IPS-18c (cell line): ENCODE measurements around the gene TNRC18.

ENCODE experiments used
- H3K4me3 ChIP-seq: 2 replicates; pipeline ENCODE4 v1.7.0; 2013; ENCODE audit warnings: low read depth, mild to moderate bottlenecking, low read length, moderate library complexity; ENCODE audit not compliant: insufficient read depth
- H3K9me3 ChIP-seq: one replicate; pipeline ENCODE4 v1.6.1; 2013; ENCODE audit warnings: mild to moderate bottlenecking, low read length, moderate library complexity; ENCODE audit not compliant: control insufficient read depth, insufficient read depth

Gene TNRC18

DNA sequence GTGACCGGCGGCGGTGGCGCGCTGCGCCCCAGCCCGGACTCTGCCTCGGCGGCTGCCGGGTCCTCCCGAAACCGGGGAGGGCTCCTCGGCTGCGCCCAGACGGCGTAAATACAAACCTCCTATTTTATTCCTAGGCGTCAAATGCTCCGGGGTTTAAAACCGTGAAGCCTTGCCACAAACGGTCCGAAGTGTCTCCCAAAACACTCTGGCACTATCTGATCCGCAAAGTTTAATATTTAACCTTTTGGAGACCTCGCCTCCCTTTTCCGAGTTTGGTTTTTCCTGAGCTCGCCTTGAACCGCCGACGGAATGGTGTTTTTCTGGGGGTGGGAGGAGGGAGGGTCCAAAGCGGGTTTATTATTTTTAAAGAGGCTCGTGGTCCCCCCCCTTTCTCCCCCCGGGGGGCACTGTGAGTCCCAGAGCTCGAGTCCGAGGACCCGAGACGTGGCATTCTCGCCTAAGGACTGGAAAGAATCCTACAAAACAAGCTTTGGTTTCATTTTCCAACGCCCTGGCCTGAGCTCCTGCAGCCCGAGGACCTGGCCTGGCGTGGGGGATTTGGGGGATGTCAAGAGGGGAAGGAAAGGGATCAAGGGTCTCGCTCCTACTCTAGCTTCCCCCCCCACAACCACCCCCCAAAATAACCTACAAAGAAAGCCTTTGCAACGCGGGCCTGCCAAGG lies 1.8 kb downstream of the TNRC18 start:
- Histone ChIP-seq H3K9me3 (no peaks in the 10 kb centered on the region), H3K4me3 (peak overlapping the region; percentile 70)

DNA sequence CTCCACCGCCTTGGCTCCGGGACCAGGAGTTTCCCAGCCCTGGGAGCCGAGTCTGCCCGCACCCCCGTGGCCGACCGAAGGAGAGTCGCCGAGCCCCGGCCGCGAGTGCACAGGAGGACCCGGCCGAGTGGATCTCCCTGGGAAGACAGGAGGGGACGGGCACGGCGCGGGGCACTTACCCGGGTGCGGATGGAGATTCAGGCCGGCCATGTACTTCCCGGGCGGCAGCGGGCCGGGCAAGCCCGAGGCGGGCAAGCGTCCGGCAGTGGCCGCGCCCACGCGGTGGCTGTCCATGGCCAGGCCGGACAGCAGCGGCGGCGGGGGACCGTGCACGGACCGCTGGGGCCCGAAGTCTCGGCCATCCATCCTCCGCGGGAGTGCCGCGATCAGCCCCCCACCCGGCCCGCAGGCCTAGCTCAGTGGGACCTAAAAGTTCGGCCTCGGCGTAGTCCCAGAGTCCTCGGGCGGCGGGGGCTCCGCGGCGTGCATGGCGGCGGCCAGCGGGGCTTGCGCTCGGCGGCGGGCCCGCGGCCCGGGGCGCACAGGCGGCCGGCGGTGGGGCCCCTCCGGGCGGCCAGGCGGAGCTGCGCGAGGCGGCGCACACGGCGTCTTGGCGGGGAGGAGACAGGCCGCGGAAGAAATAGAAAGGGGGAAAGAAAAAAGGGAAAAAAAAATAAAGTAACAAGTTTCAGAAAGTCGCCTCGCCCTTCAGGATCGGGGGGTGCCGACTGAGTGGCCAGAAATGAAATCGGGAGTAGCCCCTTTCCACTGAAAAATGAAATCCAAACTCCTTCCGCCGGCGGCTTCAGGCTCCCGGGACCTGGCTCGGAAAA lies 2.5 kb downstream of the TNRC18 start:
- H3K4me3 ChIP-seq = peak overlapping the region; percentile 70
- H3K9me3 ChIP-seq = no peaks in the 10 kb centered on the region

DNA sequence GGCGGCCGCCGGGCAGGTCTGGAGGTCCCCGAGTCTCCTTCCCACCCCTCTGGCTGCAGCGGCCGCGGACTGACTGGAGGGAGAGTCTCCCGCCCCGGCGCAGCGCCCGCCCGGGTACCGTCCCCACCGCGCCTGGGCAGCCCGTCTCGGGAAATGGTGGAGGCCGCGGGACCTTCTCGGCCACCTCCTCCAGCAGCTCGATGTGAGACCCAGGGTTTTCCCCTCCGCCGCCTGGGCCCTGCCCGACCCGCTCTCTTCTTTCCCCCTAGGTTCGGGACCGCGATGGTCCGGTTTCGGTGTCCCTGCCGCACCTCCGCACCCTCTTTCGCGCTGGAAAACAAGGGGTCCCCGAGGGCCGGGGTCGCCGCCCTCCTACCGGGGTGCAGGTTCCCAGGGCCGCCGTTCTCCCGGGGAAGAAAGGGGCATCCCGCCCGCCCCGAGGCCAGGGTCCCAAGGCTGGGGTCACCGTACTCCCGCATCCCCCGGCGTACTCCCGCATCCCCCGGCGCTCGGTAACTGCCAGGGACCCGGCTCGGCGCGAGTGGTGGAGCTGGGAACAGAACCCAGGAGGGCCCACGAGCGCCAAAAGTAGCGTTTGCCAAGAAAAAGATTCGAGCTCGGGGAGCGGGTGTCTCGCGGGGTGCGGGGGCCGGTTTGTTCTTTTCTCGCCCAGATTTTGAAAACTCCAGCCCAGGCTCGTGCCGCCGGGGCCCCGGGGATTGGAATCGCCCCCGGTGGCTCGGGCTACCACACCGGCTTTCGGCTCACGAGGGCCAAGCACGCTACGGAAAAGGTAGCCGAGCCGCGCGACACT lies 3.4 kb downstream of the TNRC18 start:
- peak overlapping the region; percentile 53 for H3K4me3 ChIP-seq
- no peaks in the 10 kb centered on the region for H3K9me3 ChIP-seq

DNA sequence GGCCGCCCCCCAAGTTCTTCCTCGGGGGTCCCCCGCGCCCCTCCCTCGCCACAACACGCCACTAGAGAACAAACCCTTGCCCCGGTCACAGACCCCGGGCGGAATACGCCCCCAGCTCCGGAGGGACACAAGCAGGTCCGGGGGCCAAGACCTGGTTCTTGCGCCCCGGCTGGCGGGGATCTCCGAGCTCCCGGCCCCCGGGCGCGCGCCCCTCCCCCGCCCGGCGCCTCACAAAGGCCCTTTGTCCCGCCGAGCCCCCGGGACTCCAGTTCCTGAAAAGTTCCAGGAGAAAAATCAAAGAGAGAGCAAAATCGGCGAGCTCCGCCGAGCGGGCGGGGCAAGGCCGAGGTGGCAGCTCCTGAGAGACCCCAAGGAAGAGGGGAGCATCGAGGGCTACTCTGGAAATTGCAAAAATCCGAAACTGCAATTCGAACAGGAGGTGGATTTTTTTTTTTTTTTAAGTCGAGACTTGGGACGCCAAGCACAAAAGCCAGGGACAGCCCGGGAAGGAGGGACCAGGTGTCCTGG lies 4.0 kb downstream of the TNRC18 start:
- Histone ChIP-seq H3K4me3 (peak overlapping the region; percentile 53), H3K9me3 (no peaks in the 10 kb centered on the region)

DNA sequence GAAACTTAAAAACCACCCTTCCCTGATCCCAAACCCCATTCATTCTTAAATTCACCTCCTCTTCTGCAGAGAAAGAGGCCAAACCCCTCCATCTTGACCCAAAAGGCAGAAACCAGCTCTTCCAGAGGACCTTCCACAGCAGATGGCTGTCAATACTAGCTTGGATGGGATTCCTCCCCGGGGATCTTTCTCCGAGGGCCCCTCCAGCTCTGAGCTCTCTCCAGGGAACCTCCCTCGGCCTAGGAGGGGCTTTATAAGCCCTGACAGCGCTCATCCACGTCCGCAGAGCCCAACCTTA lies 5.4 kb downstream of the TNRC18 start:
- H3K4me3 ChIP-seq = no peak overlapping the region; the same call in 1 of the 2 replicates

DNA sequence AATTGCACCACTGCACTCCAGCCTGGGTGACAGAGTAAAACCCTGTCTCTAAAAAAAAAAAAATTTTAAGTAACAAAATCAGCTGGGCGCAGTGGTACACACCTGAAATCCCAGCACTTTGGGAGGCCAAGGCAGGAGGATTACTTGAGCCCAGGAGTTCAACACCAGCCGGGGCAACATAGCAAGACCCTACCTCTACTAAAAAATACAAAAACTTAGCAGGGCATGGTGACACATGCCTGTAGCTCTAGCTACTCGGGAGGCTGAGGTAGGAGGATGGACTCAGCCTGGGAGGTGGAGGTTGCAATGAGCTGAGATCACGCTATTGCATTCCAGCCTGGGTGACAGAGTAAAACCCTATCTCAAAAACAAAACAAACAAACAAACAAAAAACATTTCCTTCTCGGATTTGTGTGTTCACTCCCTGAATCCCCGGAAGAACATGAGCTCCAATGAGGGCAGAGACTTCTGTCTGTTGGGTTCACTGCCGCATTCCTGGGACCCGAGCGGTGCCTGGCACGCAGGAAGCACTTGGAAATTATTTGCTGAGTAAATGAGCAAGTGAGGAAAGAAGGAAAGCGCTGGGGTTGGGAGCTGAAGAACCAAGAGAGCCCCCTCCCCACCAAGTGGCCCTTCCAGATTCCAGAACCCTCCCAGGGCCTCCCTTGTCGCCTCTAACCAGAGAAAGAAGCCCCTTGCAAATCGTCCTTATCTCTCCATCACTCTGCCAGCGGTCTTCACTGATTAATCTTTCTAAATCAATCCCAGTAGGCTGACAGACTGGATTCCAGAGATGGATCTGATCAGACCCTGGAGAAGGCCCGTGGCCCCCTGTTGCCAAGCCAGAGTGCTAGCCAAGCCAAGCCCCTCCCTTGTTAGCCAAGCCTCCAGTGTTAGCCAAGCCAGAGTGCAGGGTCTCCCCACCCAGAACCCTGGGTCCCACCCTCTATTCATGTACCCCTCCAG lies 6.2 kb downstream of the TNRC18 start:
- Histone ChIP-seq H3K4me3 (no peak overlapping the region; the same call in 1 of the 2 replicates), H3K9me3 (no peaks in the 10 kb centered on the region)

More for the DNA sequence above, 5.4 kb downstream of the TNRC18 start:
- H3K9me3 ChIP-seq = no peaks in the 10 kb centered on the region

DNA sequence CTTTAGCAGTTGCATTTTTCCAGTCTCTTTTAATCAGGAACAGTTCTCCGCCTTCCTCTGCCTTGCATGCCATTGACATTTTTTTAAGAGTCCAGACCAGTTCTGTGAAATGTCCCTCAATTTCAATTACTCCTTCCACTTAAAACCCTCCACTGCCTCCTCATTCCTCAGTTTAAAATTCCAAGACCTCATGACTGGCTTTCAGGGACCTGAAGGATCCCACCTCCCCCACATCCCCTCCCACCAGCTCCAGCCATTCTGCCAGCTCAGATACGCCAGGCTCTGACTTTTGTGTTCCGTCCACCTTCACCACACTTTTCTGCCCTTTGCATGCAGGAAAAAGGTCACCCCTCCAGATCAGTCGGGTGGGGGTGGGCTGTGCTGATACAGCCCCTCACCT lies 8.7 kb downstream of the TNRC18 start:
- no peaks in the 10 kb centered on the region for H3K9me3 ChIP-seq
- no peak overlapping the region for H3K4me3 ChIP-seq

DNA sequence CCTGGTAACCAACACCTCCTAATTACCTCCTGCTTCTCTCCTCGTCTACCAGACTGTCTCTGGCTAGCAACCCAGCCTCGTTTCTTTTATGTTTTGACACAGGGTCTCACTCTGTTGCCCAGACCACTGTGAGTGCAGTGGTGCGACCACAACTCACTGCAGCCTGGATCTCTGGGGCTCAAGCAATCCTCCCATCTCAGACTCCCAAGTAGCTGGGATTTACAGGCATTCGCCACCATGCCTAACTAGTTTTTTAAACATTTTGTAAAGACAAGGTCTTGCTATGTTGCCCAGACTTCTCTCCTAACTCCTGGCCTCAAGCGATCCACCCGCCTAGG lies 10.2 kb downstream of the TNRC18 start:
- Histone ChIP-seq H3K9me3 (no peaks in the 10 kb centered on the region), H3K4me3 (no peak overlapping the region)

DNA sequence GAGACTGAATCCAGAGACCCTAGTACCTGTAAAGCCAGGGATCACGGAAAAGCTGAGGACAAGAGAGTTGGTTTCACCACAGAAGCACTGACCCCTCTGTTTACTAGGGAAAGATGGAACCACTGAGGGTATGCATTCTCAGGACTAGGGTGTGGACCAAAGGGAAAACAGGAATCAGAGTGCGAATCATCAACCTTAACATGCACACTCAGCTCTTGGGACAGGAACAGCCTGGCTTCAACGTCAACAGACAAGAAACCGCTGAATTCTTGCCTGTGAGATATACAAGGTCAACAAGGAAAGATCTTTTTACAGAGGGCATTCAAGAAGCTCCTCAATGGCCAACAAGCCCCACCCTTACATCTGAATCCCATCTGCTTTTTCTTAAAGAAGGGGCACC lies 14.9 kb downstream of the TNRC18 start:
- Histone ChIP-seq H3K9me3 (peaks cover 3% of the 10 kb centered on the region), H3K4me3 (no peak overlapping the region)

DNA sequence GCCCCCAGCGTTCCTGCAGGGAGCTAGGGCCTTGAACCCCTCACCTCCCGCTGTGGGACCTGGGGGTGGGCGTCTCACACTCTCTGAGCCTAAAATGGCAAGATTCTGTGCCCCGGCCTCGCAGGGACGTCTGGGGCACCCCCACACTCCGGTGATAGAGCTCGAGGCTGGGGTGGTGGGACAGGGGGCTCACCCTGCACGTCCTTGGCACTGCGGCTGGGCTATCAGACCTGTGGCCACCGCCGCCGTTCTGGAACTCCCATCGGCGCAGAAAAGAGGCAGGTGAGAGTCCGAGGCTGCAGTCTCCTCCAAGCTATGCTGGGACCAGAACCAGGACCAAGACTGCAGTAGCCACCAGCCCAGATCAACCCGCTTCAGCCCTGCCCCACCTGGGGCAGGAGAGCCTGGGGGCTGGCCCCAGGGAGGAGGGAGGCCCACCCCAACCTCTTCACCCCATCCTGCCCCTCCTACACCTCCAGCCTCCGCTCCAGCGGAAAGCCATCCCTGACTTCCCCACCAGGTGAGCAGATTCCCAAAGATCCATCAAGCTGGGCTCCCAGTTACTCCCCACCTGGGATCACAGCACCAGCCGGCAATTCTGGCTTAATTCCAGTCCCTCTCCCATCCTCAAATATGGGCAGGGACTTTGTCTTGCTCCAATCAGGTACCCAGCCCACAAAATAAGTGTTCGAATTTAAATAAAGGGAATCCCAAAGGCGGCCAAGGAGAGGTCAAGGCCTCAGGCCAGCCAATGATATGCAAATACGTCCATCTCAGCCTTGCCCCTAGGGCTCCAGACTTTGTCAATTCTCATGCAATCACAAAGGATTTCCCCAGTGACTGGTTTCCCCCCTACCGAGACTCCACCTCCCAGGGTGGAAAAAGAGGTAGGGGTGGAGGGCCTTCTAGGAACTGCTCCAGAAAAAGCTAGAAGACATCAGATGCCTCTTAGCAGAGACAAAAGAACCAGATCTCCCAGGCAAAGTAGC lies 16.4 kb downstream of the TNRC18 start:
- Histone ChIP-seq H3K9me3 (peaks cover 3% of the 10 kb centered on the region), H3K4me3 (peak overlapping the region; percentile 31)

DNA sequence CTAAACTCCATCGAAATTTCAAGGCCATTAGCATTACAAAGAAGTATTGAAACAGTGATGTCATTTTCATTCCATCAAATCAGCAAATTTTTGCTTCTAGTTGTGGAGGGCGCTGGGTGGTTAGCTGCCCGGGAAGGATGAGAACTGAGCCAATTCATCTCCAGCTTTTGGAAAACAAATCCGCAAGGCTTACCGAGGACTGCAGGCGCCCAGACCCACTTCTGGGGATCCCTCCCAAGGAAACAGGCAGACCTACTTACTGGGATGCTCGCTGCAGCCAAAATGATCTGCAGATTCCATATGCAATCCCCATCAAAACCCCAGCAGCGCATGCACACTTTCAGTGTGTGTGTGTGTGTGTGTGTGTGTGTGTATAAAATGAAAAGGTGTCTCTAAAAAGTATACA lies 19.2 kb downstream of the TNRC18 start:
- H3K4me3 ChIP-seq = no peak overlapping the region

DNA sequence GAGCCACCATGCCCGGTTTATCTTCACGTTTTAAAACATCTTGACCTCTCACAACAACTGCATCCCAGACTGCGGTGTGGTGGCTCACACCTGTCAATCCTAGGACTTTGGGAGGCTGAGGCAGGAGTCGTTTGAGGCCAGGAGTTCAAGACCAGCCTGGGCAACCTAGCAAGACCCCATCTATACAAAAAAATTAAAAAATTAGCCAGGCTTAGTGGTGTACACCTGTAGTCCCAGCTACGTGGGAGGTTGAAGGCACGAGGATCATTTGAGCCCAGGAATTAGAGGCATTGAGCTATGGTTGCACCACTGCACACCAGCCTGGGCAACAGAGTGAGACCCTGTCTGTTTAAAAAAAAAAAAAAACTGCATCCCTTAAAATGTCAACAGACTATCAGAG lies 20.2 kb downstream of the TNRC18 start:
- Histone ChIP-seq H3K9me3 (peaks cover 3% of the 10 kb centered on the region), H3K4me3 (no peak overlapping the region)

More for the DNA sequence above, 19.2 kb downstream of the TNRC18 start:
- peaks cover 3% of the 10 kb centered on the region for H3K9me3 ChIP-seq

DNA sequence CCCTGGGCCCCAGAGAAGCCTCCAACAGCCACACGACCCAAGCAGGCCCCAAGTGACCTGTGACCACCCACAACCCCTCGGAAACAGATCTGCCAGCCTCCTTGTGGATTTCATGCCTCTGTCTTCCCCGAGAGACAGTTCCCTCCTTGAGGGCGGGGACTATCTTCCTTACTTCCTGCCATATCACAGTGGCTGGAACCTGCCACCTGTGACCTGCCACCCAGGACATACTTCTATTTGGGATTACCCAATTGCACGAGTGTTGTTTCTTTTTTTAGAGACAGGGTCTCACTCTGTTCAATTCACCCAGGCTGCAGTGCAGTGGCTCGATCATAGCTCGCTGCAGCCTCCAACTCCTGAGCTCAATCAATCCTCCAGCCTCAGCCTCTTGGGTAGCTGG lies 25.9 kb downstream of the TNRC18 start:
- Histone ChIP-seq H3K9me3 (peaks cover 3% of the 10 kb centered on the region), H3K4me3 (no peak overlapping the region)

DNA sequence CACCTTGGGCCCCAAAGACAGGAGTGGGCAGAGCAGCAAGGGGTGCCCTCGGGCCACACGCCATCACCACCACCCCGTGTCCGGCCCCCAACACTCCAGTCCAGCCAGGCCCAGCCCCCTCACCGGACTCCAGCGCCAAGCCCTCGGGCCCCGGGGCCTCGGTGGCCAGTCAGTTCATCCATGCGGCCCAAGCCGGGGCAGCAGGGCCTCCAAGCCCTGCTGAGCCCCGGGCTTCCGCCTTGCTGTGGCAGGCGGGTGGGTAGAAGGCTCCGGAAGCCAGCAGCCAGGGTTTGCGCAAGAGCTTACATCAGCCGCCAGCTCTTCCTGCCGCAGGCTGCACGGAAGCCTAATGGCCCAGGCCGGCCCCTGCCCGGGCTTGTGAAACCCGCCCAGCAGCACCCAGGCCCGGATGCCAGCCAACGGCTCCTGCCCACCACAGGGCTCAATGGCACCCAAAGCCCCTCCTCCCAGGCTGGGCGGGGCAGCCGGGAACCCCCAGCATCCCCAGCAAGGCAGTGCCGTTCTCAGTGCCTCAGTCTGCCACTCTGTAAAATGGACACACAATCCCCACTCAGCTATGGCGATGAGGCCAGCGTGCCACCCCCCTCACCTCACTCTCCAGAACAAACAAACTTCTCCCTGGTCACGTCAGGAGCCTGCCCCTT lies 26.5 kb downstream of the TNRC18 start:
- Histone ChIP-seq H3K9me3 (peaks cover 3% of the 10 kb centered on the region), H3K4me3 (no peak overlapping the region)

DNA sequence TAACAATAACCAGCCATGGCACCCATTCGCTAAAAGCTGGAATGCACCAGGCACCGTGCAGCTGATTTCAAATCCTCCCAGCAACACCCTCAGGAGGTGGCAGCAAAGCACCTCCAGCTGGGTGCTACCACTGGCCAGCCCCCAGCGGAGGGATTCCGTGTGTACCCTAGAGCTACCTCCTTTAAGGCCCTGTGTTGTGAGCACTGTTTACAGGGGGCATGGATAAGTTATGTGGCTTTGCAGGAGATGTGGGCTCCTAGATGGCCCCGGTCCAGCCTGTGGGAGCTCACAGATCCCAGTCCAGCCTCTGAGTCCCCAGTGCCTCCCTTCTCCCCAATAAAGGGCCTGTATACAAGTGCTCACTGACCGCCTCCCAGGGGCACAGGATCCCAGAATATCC lies 27.1 kb downstream of the TNRC18 start:
- Histone ChIP-seq H3K4me3 (no peak overlapping the region), H3K9me3 (peaks cover 3% of the 10 kb centered on the region)
